Thoracic aorta (tissue), 2 donors: ENCODE measurements around the gene PTPRN2. TPM values are rescaled to one million over a fixed set of nuclear protein-coding genes. Genes with fewer than 3 reads are reported as not detected.

Source experiments
- ATAC-seq: fragments of 150-250 bp; one replicate; pipeline ENCODE4 v1.8.0; 2017; ENCODE audit warnings: low read depth; ENCODE audit not compliant: insufficient number of reproducible peaks, low FRiP score
- DNase-seq: peaks from one replicate; pipeline ENCODE4 v3.0.0-alpha.2; 2020; ENCODE audit warnings: low spot score
- H3K27ac ChIP-seq, 2 donors: fragments of 200-600 bp; sonication (generic); 1 replicate in 1 of 2; 2 replicates in 1 of 2; pipeline ENCODE4 v1.5.1; 2016; ENCODE audit warnings: mild to moderate bottlenecking in 2 of 2, moderate library complexity in 2 of 2
- H3K27me3 ChIP-seq: fragments of 200-600 bp; sonication (generic); replicated peaks from 2 replicates; pipeline ENCODE4 v1.6.0; 2016; ENCODE audit warnings: mild to moderate bottlenecking; ENCODE audit not compliant: insufficient read depth
- H3K36me3 ChIP-seq: fragments of 200-600 bp; sonication (generic); one replicate; pipeline ENCODE4 v1.5.1; 2016
- H3K4me1 ChIP-seq, 2 donors: fragments of 200-600 bp; sonication (generic); 1 replicate in 1 of 2; 2 replicates in 1 of 2; pipeline versions ENCODE4 v1.5.1 to v1.6.0; 2016; ENCODE audit warnings: low read depth in 2 of 2, mild to moderate bottlenecking in 1 of 2; ENCODE audit not compliant: control insufficient read depth in 1 of 2
- H3K4me3 ChIP-seq: fragments of 200-600 bp; sonication (generic); 2 replicates; pipeline ENCODE4 v1.5.1; 2016; ENCODE audit warnings: mild to moderate bottlenecking
- H3K9me3 ChIP-seq: fragments of 200-600 bp; sonication (generic); 2 replicates; pipeline ENCODE4 v1.5.1; 2016
- total RNA-seq, 2 donors: library from RNA; depleted of rRNA; stranded (reverse); fragments of >200 nt; gene quantifications; one replicate each; pipeline versions ENCODE4 v1.1.0 to v1.2.3, GENCODE V29; 2016
- TF ChIP-seq, protein P1 (sequence below): fragments of 200-600 bp; sonication (generic); IDR thresholded peaks from one replicate; pipeline ENCODE4 v1.5.1; 2019; ENCODE audit warnings: antibody characterized with exemption

The PTPRN2 gene
- total RNA-seq, 2 donors from 2014 or later: 2.2 to 3.1 TPM

- TF ChIP-seq, protein P1, sequence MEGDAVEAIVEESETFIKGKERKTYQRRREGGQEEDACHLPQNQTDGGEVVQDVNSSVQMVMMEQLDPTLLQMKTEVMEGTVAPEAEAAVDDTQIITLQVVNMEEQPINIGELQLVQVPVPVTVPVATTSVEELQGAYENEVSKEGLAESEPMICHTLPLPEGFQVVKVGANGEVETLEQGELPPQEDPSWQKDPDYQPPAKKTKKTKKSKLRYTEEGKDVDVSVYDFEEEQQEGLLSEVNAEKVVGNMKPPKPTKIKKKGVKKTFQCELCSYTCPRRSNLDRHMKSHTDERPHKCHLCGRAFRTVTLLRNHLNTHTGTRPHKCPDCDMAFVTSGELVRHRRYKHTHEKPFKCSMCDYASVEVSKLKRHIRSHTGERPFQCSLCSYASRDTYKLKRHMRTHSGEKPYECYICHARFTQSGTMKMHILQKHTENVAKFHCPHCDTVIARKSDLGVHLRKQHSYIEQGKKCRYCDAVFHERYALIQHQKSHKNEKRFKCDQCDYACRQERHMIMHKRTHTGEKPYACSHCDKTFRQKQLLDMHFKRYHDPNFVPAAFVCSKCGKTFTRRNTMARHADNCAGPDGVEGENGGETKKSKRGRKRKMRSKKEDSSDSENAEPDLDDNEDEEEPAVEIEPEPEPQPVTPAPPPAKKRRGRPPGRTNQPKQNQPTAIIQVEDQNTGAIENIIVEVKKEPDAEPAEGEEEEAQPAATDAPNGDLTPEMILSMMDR: no peak
- no peak for ATAC-seq
- H3K27ac ChIP-seq: no peak overlapping the region
- no peaks in the 10 kb centered on the region for H3K9me3 ChIP-seq
- no peaks in the 10 kb centered on the region for H3K36me3 ChIP-seq
- H3K4me1 ChIP-seq: no peaks in the 10 kb centered on the region
- no peak overlapping the region for H3K4me3 ChIP-seq
- DNase-seq: no peak
- H3K27me3 ChIP-seq: no peaks in the 10 kb centered on the region
These were observed 42.9 kb downstream of the PTPRN2 start for GRCh38 chr7:158544708-158545107.

DNA sequence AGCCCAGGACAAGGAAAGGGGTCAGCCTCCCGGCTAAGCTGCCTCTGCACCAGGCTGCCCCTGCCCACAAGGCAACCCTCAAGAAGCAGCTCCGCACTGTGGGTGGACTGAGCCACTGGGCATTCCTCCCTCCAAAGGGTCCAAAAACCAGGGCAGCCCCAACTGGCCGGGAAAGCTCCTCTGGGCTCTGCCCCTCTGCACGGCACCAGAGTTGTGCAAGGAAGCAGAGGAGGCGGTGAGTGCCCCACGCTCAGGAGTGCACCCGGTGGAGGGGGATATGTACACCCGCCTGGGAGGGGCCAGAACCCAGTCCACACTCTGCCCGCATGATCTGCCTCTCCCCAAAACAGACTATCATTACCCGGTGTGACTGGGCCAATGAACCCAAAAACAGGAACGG is 43.8 kb downstream of the PTPRN2 start:
- H3K27ac ChIP-seq: no peak overlapping the region
- no peaks in the 10 kb centered on the region for H3K27me3 ChIP-seq
- H3K36me3 ChIP-seq: no peaks in the 10 kb centered on the region
- TF ChIP-seq, protein P1: no peak
- DNase-seq: no peak
- no peaks in the 10 kb centered on the region for H3K4me1 ChIP-seq
- no peak overlapping the region for H3K4me3 ChIP-seq
- H3K9me3 ChIP-seq: no peaks in the 10 kb centered on the region
- ATAC-seq: no peak

DNA sequence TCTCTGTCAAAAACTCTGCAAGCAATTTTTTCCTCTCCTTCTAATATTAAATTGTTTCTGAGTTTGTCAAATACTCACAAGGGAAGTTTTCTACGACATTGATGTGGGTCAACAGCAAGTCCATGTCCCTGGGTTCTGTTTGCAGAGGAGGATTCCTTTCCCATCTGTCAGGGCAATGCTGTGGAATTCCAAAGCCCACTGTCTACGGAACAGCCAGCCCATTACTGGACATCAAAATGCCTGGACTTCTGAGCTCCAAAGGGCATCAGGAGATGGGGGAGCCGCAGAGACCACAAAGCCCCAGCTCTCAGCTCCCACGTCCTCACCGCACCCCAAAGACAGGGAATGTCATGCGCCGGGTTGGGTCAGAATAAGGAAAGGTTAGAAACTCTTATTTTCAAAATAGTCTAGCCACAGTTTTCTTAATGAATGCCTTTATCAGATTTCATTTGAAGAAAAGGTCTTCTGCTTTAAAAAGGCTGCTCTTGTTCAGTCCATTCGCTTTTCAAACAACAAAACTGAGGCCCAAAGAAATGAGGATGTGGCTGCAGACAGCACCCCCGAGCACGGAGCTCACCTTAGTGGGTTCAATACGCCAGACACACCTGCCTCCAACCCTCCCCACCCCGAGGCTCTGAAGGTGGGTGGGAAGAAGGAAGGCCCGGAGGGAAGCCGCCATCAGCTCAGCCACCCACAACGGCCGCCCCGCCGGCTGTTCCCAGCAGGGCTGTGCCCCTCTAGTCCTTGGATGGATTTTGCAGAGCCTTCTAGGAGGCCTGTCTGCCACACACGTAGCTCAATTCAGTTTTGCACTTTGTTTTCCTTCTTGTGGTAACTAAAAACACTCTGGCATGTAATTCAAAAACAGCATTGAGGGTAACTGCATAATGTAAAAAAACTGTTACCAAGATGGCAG is 44.7 kb downstream of the PTPRN2 start:
- DNase-seq (no peak), ATAC-seq (no peak)
- H3K9me3 ChIP-seq: no peaks in the 10 kb centered on the region
- no peaks in the 10 kb centered on the region for H3K4me1 ChIP-seq
- H3K4me3 ChIP-seq: no peak overlapping the region
- no peaks in the 10 kb centered on the region for H3K36me3 ChIP-seq
- no peaks in the 10 kb centered on the region for H3K27me3 ChIP-seq
- TF ChIP-seq, protein P1: no peak
- H3K27ac ChIP-seq: no peak overlapping the region

GRCh38 chr7:158541346-158542010 is 46.1 kb downstream of the PTPRN2 start:
- ATAC-seq (no peak), DNase-seq (no peak)
- no peak overlapping the region for H3K27ac ChIP-seq
- H3K36me3 ChIP-seq: no peaks in the 10 kb centered on the region
- H3K4me1 ChIP-seq: no peaks in the 10 kb centered on the region
- H3K4me3 ChIP-seq: no peak overlapping the region
- no peaks in the 10 kb centered on the region for H3K9me3 ChIP-seq
- no peaks in the 10 kb centered on the region for H3K27me3 ChIP-seq
- TF ChIP-seq, protein P1: no peak

DNA sequence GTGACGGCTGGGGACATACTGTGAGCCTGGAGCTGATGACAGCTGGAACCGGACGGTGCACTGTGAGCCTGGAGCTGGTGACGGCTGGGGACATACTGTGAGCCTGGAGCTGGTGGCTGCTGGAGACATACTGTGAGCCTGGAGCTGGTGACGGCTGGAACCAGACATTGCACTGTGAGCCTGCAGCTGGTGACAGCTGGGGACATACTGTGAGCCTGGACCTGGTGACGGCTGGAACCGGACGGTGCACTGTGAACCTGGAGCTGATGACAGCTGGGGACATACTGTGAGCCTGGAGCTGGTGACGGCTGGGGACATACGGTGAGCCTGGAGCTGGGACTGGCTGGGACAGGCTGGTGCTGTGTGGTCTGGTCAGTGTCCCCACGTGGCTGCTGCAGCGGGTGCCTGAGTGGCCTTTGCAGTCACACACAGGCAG is 47.9 kb downstream of the PTPRN2 start:
- Histone ChIP-seq H3K36me3 (no peaks in the 10 kb centered on the region), H3K4me3 (no peak overlapping the region), H3K27me3 (no peaks in the 10 kb centered on the region), H3K4me1 (no peaks in the 10 kb centered on the region), H3K9me3 (no peaks in the 10 kb centered on the region), H3K27ac (no peak overlapping the region)
- no peak for ATAC-seq
- DNase-seq: no peak
- TF ChIP-seq, protein P1: no peak
